ENCODE data around the gene TFF1.

DNA sequence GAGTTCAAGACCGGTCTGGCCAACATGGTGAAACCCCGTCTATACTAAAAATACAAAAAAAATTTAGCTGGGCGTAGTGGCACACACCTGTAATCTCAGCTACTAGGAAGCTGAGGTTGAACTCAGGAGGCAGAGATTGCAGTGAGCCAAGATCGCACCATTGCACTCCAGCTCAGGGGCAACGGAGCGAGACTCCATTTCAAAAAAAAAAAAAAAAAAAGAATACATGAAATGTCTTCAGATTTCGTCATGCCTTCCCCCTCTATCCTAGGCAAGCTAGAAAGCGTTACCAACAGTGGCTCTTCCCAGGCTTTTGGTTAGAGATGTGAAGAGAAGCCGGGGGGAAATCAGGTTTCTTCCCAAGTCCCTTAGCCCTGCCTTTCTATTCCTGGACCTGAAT lies 3.6 kb downstream of the TFF1 start:
- TF ChIP-seq CTCF (IDR thresholded peaks at IDR 0.05) (no peak), ZFX (IDR thresholded peaks at IDR 0.05; ENCODE audit: borderline replicate concordance) (no peak)

All from 22Rv1 (cell line).